HepG2 (cell line): ENCODE measurements around the gene COG8. TPM values are rescaled to one million over a fixed set of nuclear protein-coding genes. Genes with fewer than 3 reads are reported as not detected.

Source experiments
- ATAC-seq: fragments of 200-7000 bp; cut with Tn5 transposase; 3 replicates; pipeline ENCODE4 v1.9.1; 2020; ENCODE audit warnings: mild to moderate bottlenecking, moderate library complexity
- BruUV-seq: library from RNA; stranded (reverse); fragments of 400-500 nt; replicated peaks from 2 replicates; lab custom pipeline; 2021; lab: Mats Ljungman, UMichigan
- CTCF ChIA-PET: fragments of 300-600 bp; formaldehyde crosslinking; extraction: SDS; loops from one replicate; lab custom pipeline; 2021; ENCODE audit warnings: low total read pairs, inconsistent platforms, low intra/inter-chr PET ratio; lab: Yijun Ruan, JAX
- POLR2A ChIA-PET: fragments of 350-600 bp; sonication (Branson Sonifier 250); formaldehyde crosslinking; loops from one replicate; lab custom pipeline; 2020; ENCODE audit warnings: antibody characterized with exemption, inconsistent platforms; lab: Yijun Ruan, JAX
- DNase-seq: peaks from one replicate; pipeline ENCODE4 v3.0.0-alpha.2; 2015; ENCODE audit warnings: low spot score
- FAIRE-seq: peaks from 3 replicates; lab custom pipeline; 2011; peaks lifted over from hg19 to GRCh38; lab: Jason Lieb, UNC
- H2AFZ ChIP-seq: one replicate; pipeline ENCODE4 v1.6.1; 2011; ENCODE audit warnings: low read length, inconsistent platforms
- H3K27ac ChIP-seq: fragments of 300-600 bp; 3 replicates; pipeline ENCODE4 v1.8.0; 2011; ENCODE audit warnings: mixed run types, mild to moderate bottlenecking, mixed read lengths, low read length, inconsistent platforms; ENCODE audit not compliant: insufficient read depth; ENCODE audit errors: extremely low read length
- H3K27me3 ChIP-seq, 2 experiments: fragments of 200-600 bp in 1 of 2; 2 replicates in 1 of 2; 3 replicates in 1 of 2; pipeline versions ENCODE4 v1.6.0 to v1.8.0; 2011; ENCODE audit warnings: low read length in 2 of 2, mild to moderate bottlenecking in 2 of 2, moderate library complexity in 2 of 2, inconsistent platforms in 1 of 2; ENCODE audit not compliant: insufficient read depth in 2 of 2, control insufficient read depth in 1 of 2
- H3K36me3 ChIP-seq, 2 experiments: fragments of 200-600 bp in 1 of 2; replicated peaks in 1 of 2; 2 replicates in 1 of 2; 3 replicates in 1 of 2; pipeline versions ENCODE4 v1.5.1 to v1.8.0; 2011; ENCODE audit warnings: low read length in 2 of 2, inconsistent platforms in 1 of 2; ENCODE audit not compliant: insufficient read depth in 2 of 2, control insufficient read depth in 1 of 2
- H3K4me1 ChIP-seq: 2 replicates; pipeline ENCODE4 v1.5.1; 2012; ENCODE audit warnings: low read length, inconsistent platforms; ENCODE audit not compliant: insufficient read depth
- H3K4me2 ChIP-seq: 2 replicates; pipeline ENCODE4 v1.6.0; 2011; ENCODE audit warnings: low read depth, low read length, inconsistent platforms
- H3K4me3 ChIP-seq, 3 experiments: fragments of 200-600 bp in 1 of 3; sonication (generic), shearing (Covaris generic) in 1 of 3; replicated peaks in 1 of 3; 2 replicates each; pipeline ENCODE4 v1.5.1; 2011 to 2016; ENCODE audit warnings: low read length in 3 of 3, inconsistent platforms in 2 of 3, low read depth in 2 of 3, mild to moderate bottlenecking in 2 of 3, control low read depth in 1 of 3, mixed read lengths in 1 of 3; ENCODE audit not compliant: insufficient read depth in 1 of 3
- H3K79me2 ChIP-seq: one replicate; pipeline ENCODE4 v1.6.1; 2011; ENCODE audit warnings: low read length, inconsistent platforms; ENCODE audit not compliant: insufficient read depth
- H3K9ac ChIP-seq: 2 replicates; pipeline ENCODE4 v1.6.0; 2011; ENCODE audit warnings: mild to moderate bottlenecking, low read depth, low read length, inconsistent platforms; ENCODE audit not compliant: insufficient read depth
- H3K9me3 ChIP-seq: 2 replicates; pipeline ENCODE4 v1.5.1; 2012; ENCODE audit warnings: mild to moderate bottlenecking, low read length
- H4K20me1 ChIP-seq: 2 replicates; pipeline ENCODE4 v1.6.0; 2011; ENCODE audit warnings: inconsistent platforms, mild to moderate bottlenecking, low read length, moderate library complexity; ENCODE audit not compliant: insufficient read depth
- AKAP8 ChIP-seq: sonication (generic); formaldehyde crosslinking; IDR thresholded peaks from 2 replicates; pipeline ENCODE4 v1.5.1; 2020; ENCODE audit warnings: mild to moderate bottlenecking, missing genetic modification reagents
- CREB1 ChIP-seq, 2 experiments: fragments of 450-650 bp in 1 of 2; IDR thresholded peaks; 2 replicates each; pipeline ENCODE4 v1.6.1; 2016 to 2017; ENCODE audit warnings: control low read depth in 1 of 2, mild to moderate bottlenecking in 1 of 2, missing compliant biosample characterization in 1 of 2, missing genetic modification characterization in 1 of 2
- FOXO1 ChIP-seq: sonication (generic); formaldehyde crosslinking; IDR thresholded peaks from 2 replicates; pipeline ENCODE4 v1.4.0; 2020; ENCODE audit warnings: missing genetic modification reagents
- HMG20A ChIP-seq: IDR thresholded peaks from 2 replicates; pipeline ENCODE4 v1.6.1; 2016; ENCODE audit warnings: borderline replicate concordance
- HMGXB4 ChIP-seq, 2 experiments: sonication (generic) in 1 of 2; formaldehyde crosslinking in 1 of 2; IDR thresholded peaks; 2 replicates each; pipeline versions ENCODE4 v1.4.0 to v1.6.1; 2018 to 2020; ENCODE audit warnings: missing genetic modification reagents in 2 of 2, borderline replicate concordance in 1 of 2, low read depth in 1 of 2, mild to moderate bottlenecking in 1 of 2, missing biosample characterization in 1 of 2
- IRX3 ChIP-seq: sonication (generic); formaldehyde crosslinking; IDR thresholded peaks from 2 replicates; pipeline ENCODE4 v1.8.1; 2023; ENCODE audit warnings: mild to moderate bottlenecking, low read depth, missing genetic modification reagents, borderline replicate concordance
- KLF16 ChIP-seq, 2 experiments: sonication (generic) in 1 of 2; formaldehyde crosslinking in 1 of 2; IDR thresholded peaks; 2 replicates each; pipeline versions ENCODE4 v1.6.1 to v1.8.0; 2016 to 2023; ENCODE audit warnings: missing genetic modification reagents in 2 of 2, missing compliant biosample characterization in 1 of 2
- NONO ChIP-seq, 2 experiments: fragments of 450-650 bp in 1 of 2; sonication (generic) in 1 of 2; formaldehyde crosslinking in 1 of 2; IDR thresholded peaks in 1 of 2; conservative IDR thresholded peaks in 1 of 2; 2 replicates each; pipeline versions ENCODE4 v1.6.1 to v1.8.0; 2017 to 2022; ENCODE audit warnings: mild to moderate bottlenecking in 1 of 2, missing genetic modification reagents in 1 of 2, moderate library complexity in 1 of 2
- PAX8 ChIP-seq: sonication (generic); formaldehyde crosslinking; IDR thresholded peaks from 2 replicates; pipeline ENCODE4 v1.8.0; 2022; ENCODE audit warnings: mild to moderate bottlenecking, missing genetic modification reagents, borderline replicate concordance
- RBM22 ChIP-seq: fragments of 200-400 bp; formaldehyde crosslinking; optimal IDR thresholded peaks from 2 replicates; pipeline ENCODE3; 2017; ENCODE audit warnings: mild to moderate bottlenecking, low read length, moderate library complexity
- RBM39 ChIP-seq: fragments of 200-400 bp; formaldehyde crosslinking; IDR thresholded peaks from one replicate; pipeline ENCODE4 v1.6.1; 2018; ENCODE audit warnings: antibody characterized with exemption, mild to moderate bottlenecking, low read depth, low read length; ENCODE audit not compliant: poor library complexity, severe bottlenecking
- ZNF232 ChIP-seq: sonication (generic); formaldehyde crosslinking; IDR thresholded peaks from 2 replicates; pipeline ENCODE4 v1.4.0; 2020; ENCODE audit warnings: missing genetic modification reagents, borderline replicate concordance
- ZNF362 ChIP-seq: sonication (generic); formaldehyde crosslinking; IDR thresholded peaks from 2 replicates; pipeline ENCODE4 v1.4.0; 2020; ENCODE audit warnings: missing genetic modification reagents, mild to moderate bottlenecking, borderline replicate concordance
- ZNF687 ChIP-seq: sonication (generic); formaldehyde crosslinking; IDR thresholded peaks from 2 replicates; pipeline ENCODE4 v1.5.1; 2020; ENCODE audit warnings: mild to moderate bottlenecking, missing genetic modification reagents, moderate library complexity
- WGBS: methylation state at CpG from one replicate; pipeline ENCODE4 v1.1.6; 2017; ENCODE audit warnings: low lambda C conversion rate; 5-methylcytosine and 5-hydroxymethylcytosine counted together
- in situ Hi-C: cut with HindIII; loops from 2 replicates; pipeline ENCODE4 v1.10.0; 2017; ENCODE audit warnings: low pct_unique_long_range_greater_than_20kb; ENCODE audit not compliant: extremely low pct_ligation_motif_present
- intact Hi-C: fragments of 100-400 bp; cut with micrococcal nuclease; formaldehyde crosslinking; loops from one replicate; pipeline ENCODE4 v1.10.0; 2022; ENCODE audit not compliant: unreplicated experiment
- polyA plus RNA-seq, 8 experiments: library from polyadenylated mRNA; depleted of rRNA in 3 of 8; stranded (reverse) in 7 of 8; unstranded in 1 of 8; fragments of >200 nt; fragmentation: Illumina TruSeq in 4 of 8; extraction: Trizol in 4 of 8; gene quantifications; 2 replicates each; pipeline versions ENCODE4 v1.2.1 to v1.2.3, GENCODE V29; 2011 to 2016; ENCODE audit warnings: low read depth in 4 of 8, missing spikeins in 1 of 8, mixed read lengths in 1 of 8; ENCODE audit not compliant: insufficient read depth in 1 of 8
- total RNA-seq, 5 experiments: library from RNA; depleted of rRNA; stranded (reverse); fragments of >200 nt; fragmentation: Illumina TruSeq; extraction: Trizol; gene quantifications; 2 replicates each; pipeline ENCODE4 v1.2.3, GENCODE V29; 2016; ENCODE audit warnings: low read depth in 1 of 5

Gene COG8
- total and polyA plus RNA-seq, 2 of the 13 experiments (the other 11 are each of a cell fraction or from before 2014, with no cell fraction given), result 45.5 to 52.1 TPM

- no peak for FAIRE-seq
- Histone ChIP-seq H4K20me1 (peaks cover 7% of the 10 kb centered on the region; the same call in 1 of the 2 replicates), H2AFZ (no peak overlapping the region), H3K4me3 (no peak overlapping the region), H3K4me2 (no peak overlapping the region), H3K27ac (no peak overlapping the region), H3K9me3 (no peaks in the 10 kb centered on the region), H3K9ac (no peak overlapping the region), H3K36me3 (peaks cover 56 to 86% of the 10 kb centered on the region in 2 experiments), H3K79me2 (peaks cover 16% of the 10 kb centered on the region), H3K4me1 (peaks cover 18% of the 10 kb centered on the region), H3K27me3 (no peaks in the 10 kb centered on the region)
- CTCF ChIA-PET, result no interaction called here
- POLR2A ChIA-PET, result no interaction called here
- no peak for ATAC-seq
- in situ Hi-C loops (no loop called here), intact Hi-C loops (no loop called here)
- WGBS, result 98% methylated on average over 13 of the region's 13 CpGs
- no peak for DNase-seq
- no TSS peak for BruUV-seq
- no peak for TF ChIP-seq ZNF232
- TF ChIP-seq RBM39, result no peak
- TF ChIP-seq CREB1 (IDR thresholded peaks at IDR 0.05), result no peak
- no peak for TF ChIP-seq CREB1 (CRISPR knock-in tag; IDR thresholded peaks at IDR 0.05)
- TF ChIP-seq KLF16 (CRISPR knock-in tag; IDR thresholded peaks at IDR 0.05), result no peak
- TF ChIP-seq PAX8 (CRISPR knock-in tag), result no peak
- TF ChIP-seq HMG20A (CRISPR knock-in tag), result no peak
- TF ChIP-seq HMGXB4 (CRISPR knock-in tag; IDR thresholded peaks at IDR 0.05; ENCODE audit: borderline replicate concordance in 1 of 2, low read depth in 1 of 2), result no peak
- 0 out of 2 replicates have a peak, but pooled peaks have one; percentile 55 for TF ChIP-seq AKAP8 (CRISPR knock-in tag)
- peak; percentile 58 for TF ChIP-seq RBM22
- TF ChIP-seq FOXO1 (CRISPR knock-in tag), result no peak
- TF ChIP-seq ZNF362, result no peak
- TF ChIP-seq ZNF687 (CRISPR knock-in tag), result peak; percentile 31
- TF ChIP-seq NONO (IDR thresholded peaks at IDR 0.05), result no peak
- 0 out of 2 replicates have a peak, but pooled peaks have one; percentile 35 for TF ChIP-seq NONO (CRISPR knock-in tag; conservative IDR thresholded peaks at IDR 0.05)
- no peak for TF ChIP-seq IRX3 (CRISPR knock-in tag)
These were observed 18.7 kb downstream of the COG8 start for GRCh38 chr16:69320740-69321073.
